MV-4-11 (cell line): ENCODE measurements around the gene MVB12B.
"Not testable (repeated sequence)": the region's sequence is repeated elsewhere in the genome, so short reads cannot be mapped to it uniquely, and the experiment has no call there.

Source experiments
- DNase-seq: peaks from one replicate; lab custom pipeline; 2025; lab: John Stamatoyannopoulos, UW

MVB12B gene

GRCh38 chr9:126538550-126538949 is 211.9 kb downstream of the MVB12B start:
- DNase-seq = no peak

- not testable (repeated sequence) for DNase-seq
Observed at GRCh38 chr9:126540398-126540797, 213.8 kb downstream of the MVB12B start.

DNA sequence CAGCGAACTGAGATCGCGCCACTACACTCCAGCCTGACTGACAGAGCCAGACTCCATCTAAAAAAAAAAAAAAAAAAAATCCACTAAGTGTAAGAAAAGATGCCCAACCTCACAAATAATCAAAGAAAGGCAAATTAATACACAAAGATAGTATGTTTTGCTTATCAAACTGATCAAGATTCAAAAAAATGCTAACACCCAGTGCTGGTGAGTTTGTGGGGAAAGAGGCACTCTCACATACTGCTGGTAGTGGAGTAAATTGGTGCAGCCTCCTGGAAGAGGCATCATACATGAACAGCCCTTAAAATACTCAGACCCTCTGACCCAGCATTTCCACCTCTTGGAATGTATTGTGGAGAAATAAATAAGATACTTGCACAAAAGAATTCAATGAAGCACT is 216.9 kb downstream of the MVB12B start:
- no peak for DNase-seq

DNA sequence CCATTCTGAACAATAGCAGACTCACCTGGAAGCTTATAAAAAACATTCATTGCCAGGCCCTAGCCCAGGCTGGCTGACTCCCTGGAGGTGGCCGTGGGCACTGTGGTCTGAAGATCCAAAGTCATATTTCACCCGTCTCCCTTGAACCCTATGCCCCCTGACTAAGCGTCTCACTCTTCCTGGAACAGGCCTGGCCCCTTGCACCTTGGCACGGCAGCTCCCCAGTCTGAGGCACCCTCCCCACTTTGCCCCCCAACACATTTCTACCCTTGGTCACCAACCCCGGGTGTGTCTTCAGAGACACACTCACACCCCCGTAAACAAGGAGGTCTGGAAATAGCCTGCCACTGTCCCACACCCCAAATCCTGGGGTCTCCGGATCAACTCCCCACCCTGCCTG is 218.5 kb downstream of the MVB12B start:
- no peak for DNase-seq

DNA sequence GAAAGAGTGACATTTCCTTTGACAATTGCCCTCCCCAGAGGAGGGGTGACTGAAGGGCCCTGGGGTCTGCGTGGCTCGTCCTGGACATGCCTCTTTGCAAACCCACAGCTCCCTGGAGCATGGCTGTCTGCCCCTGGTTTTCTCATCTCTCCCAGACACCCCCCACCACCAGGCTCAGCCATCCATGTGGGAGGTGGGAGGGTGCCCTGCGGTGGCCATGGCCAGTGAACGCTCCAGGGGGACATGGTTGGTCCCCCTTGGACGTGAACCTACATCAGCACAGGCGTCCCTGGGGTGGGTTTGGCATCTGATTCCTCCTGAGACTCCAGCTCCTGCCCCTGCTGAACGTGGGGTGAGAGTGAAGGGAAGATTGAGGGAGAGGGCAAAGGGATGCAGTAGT is 219.4 kb downstream of the MVB12B start:
- no peak for DNase-seq

DNA sequence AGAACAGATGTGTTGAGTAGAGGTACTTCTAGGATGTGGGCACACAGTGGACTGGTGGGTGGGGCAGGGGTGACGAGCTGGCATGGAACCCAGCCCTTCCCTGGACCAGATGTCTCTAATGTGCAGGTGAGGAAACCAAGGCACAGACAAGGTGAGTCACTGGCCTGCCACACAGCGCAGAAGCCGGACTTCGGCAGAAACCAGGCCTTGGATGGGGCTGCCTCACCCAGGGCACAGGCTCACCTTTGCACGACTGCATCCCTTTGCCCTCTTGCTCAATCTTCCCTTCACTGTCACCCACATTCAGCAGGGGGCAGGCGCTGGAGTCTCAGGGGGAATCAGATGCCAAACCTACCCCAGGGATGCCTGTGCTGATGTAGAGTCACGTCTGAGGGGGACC is 221.7 kb downstream of the MVB12B start:
- DNase-seq = no peak

- no peak for DNase-seq
Observed at GRCh38 chr9:126549246-126550006, 222.8 kb downstream of the MVB12B start.

- DNase-seq = no peak
Observed at GRCh38 chr9:126550891-126551351, 224.3 kb downstream of the MVB12B start.

DNA sequence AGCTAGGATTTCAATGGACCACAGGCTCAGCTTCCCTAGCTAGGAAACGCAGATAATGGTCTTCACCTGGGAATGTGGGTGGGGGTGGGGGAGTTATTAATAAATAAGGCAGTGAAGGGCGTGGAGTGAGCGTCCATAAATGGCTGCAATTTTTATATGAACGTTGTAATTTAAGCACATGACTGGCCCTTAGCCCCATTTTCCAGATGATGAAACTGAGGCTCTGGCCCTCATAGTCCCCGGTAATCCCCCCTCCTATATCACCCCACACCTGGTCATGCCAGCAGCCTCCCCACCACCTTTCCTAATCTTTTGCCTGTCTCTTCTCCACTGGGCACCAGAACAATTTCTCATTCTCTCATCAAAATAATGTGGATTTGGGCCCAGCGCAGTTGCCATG is 225.2 kb downstream of the MVB12B start:
- no peak for DNase-seq

DNA sequence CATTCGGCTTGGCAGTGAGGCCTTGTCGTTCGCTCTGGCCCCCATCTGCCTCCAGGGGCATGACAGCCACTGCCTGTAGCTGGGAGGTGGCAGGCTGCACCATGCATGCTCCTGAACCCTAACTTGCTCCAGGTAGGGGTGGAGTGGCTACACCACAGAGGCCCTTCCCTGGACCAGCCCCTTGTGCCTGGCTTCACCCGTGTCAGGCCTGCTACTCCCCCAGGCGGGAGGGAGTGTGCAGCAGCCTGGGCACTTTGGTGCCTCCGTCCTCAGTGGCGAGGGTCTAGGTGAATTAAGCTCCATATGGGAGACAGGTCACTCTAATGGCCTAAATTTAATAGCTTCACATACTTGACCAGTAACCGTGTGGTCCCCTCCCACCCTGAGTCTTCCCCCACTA is 227.7 kb downstream of the MVB12B start:
- no peak for DNase-seq

DNA sequence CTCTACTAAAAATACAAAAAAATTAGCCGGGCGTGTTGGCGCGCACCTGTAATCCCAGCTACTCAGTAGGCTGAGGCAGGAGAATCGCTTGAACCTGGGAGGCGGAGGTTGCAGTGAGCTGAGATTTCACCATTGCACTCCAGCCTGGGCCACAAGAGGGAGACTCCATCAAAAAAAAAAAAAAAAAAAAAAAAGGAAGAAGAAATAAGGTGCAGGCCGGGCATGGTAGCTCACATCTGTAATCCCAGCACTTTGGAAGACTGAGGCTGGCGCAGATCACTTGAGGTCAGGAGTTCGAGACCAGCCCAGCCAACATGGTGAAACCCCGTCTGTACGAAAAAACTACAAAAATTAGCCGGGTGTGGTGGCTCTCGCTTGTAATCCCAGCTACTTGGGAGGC is 228.8 kb downstream of the MVB12B start:
- DNase-seq = not testable (repeated sequence)
